GM19023 (cell line): Measurements from ENCODE around the gene ST13.
"Not testable (repeated sequence)": the region's sequence is repeated elsewhere in the genome, so short reads cannot be mapped to it uniquely, and the experiment has no call there.

Source experiments
- ATAC-seq: cut with Tn5 transposase; IDR thresholded peaks from one replicate; pipeline ENCODE4 v1.9.1; 2021; ENCODE audit warnings: mild to moderate bottlenecking, moderate library complexity; ENCODE audit not compliant: unreplicated experiment

Gene ST13

GRCh38 chr22:40791241-40791640 is 65.2 kb downstream of the ST13 start:
- ATAC-seq, result no peak

DNA sequence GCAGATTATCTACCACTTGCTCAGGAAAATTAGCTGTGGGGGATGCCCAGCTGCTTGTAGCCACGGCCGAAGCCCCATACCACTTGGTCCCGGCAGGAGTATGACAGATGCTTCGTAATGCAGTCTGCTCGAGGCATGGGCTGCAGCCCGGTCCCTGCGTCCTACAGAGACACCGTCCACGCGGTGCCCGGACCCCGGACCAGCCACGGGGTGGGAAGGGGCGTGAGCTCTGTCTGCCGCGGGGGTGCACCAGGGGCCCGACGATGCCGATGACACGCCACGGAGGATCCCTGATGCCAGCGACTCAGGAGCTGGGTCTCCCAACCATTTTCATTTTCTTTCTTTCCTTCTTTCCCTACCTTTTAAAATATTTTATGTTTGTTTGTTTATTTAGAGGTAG is 67.3 kb downstream of the ST13 start:
- ATAC-seq, result no peak

- no peak for ATAC-seq
These were observed 73.9 kb downstream of the ST13 start for GRCh38 chr22:40782521-40782920.

- not testable (repeated sequence) for ATAC-seq
These were observed 74.7 kb downstream of the ST13 start for GRCh38 chr22:40781749-40782148.
